H9 (cell line): ENCODE measurements around the gene PLBD1. TPM values are rescaled to one million over a fixed set of nuclear protein-coding genes. Genes with fewer than 3 reads are reported as not detected.

Experiments used
- DNase-seq: peaks from one replicate; pipeline ENCODE4 v3.0.0-alpha.2; 2017
- H2AFZ ChIP-seq: one replicate; pipeline ENCODE4 v1.6.1; 2013; ENCODE audit warnings: mild to moderate bottlenecking, low read length, control low read depth, moderate library complexity
- H2AK5ac ChIP-seq: 2 replicates; pipeline ENCODE4 v1.6.1; 2013; ENCODE audit warnings: low read length, control low read depth, mixed read lengths; ENCODE audit not compliant: insufficient read length
- H2BK120ac ChIP-seq: one replicate; pipeline ENCODE4 v1.6.1; 2013; ENCODE audit warnings: low read depth, mild to moderate bottlenecking, low read length, control low read depth, inconsistent platforms; ENCODE audit not compliant: poor library complexity, severe bottlenecking
- H2BK12ac ChIP-seq: 2 replicates; pipeline ENCODE4 v1.6.1; 2013; ENCODE audit warnings: low read length, control low read depth, mixed read lengths, low read depth; ENCODE audit not compliant: insufficient read length
- H2BK15ac ChIP-seq: 2 replicates; pipeline ENCODE4 v1.6.1; 2013; ENCODE audit warnings: low read depth, low read length, control low read depth
- H2BK20ac ChIP-seq: one replicate; pipeline ENCODE4 v1.6.1; 2013; ENCODE audit warnings: low read depth, mild to moderate bottlenecking, low read length, control low read depth, inconsistent platforms; ENCODE audit not compliant: poor library complexity, severe bottlenecking
- H2BK5ac ChIP-seq: 2 replicates; pipeline ENCODE4 v1.6.1; 2013; ENCODE audit warnings: low read length, control low read depth, mixed read lengths; ENCODE audit not compliant: insufficient read length
- H3K14ac ChIP-seq: 2 replicates; pipeline ENCODE4 v1.6.1; 2013; ENCODE audit warnings: low read length, control low read depth; ENCODE audit not compliant: insufficient read depth
- H3K18ac ChIP-seq: 2 replicates; pipeline ENCODE4 v1.6.1; 2013; ENCODE audit warnings: low read depth, mild to moderate bottlenecking, mixed read lengths, low read length, control low read depth; ENCODE audit not compliant: insufficient read length
- H3K23ac ChIP-seq: 2 replicates; pipeline ENCODE4 v1.6.1; 2013; ENCODE audit warnings: low read length, control low read depth, mixed read lengths, low read depth; ENCODE audit not compliant: insufficient read length
- H3K23me2 ChIP-seq: 2 replicates; pipeline ENCODE4 v1.6.1; 2013; ENCODE audit warnings: low read depth, mild to moderate bottlenecking, mixed read lengths, low read length, control low read depth; ENCODE audit not compliant: insufficient read length, poor library complexity, severe bottlenecking
- H3K27ac ChIP-seq: 2 replicates; pipeline ENCODE4 v1.5.1; 2013; ENCODE audit warnings: low read length, control low read depth, mixed read lengths, low read depth; ENCODE audit not compliant: insufficient read length
- H3K27me3 ChIP-seq: 2 replicates; pipeline ENCODE4 v1.6.1; 2013; ENCODE audit warnings: low read length, control low read depth, inconsistent platforms; ENCODE audit not compliant: insufficient read depth
- H3K4ac ChIP-seq: 2 replicates; pipeline ENCODE4 v1.6.1; 2013; ENCODE audit warnings: low read depth, mild to moderate bottlenecking, control low read depth, inconsistent platforms, low read length, moderate library complexity
- H3K4me1 ChIP-seq: 2 replicates; pipeline ENCODE4 v1.6.1; 2013; ENCODE audit warnings: low read length, control low read depth, inconsistent platforms; ENCODE audit not compliant: insufficient read depth
- H3K4me2 ChIP-seq: 2 replicates; pipeline ENCODE4 v1.6.1; 2013; ENCODE audit warnings: low read length, control low read depth, mixed read lengths; ENCODE audit not compliant: insufficient read length, insufficient read depth
- H3K56ac ChIP-seq: 2 replicates; pipeline ENCODE4 v1.6.1; 2013; ENCODE audit warnings: low read depth, mild to moderate bottlenecking, mixed read lengths, low read length, control low read depth; ENCODE audit not compliant: insufficient read length
- H3K79me1 ChIP-seq: 2 replicates; pipeline ENCODE4 v1.6.1; 2013; ENCODE audit warnings: low read depth, mild to moderate bottlenecking, moderate library complexity, low read length, control low read depth, inconsistent platforms; ENCODE audit not compliant: insufficient read depth, poor library complexity, severe bottlenecking
- H3K79me2 ChIP-seq: 2 replicates; pipeline ENCODE4 v1.6.1; 2013; ENCODE audit warnings: low read length, control low read depth, inconsistent platforms; ENCODE audit not compliant: insufficient read depth
- H3K9ac ChIP-seq: 2 replicates; pipeline ENCODE4 v1.6.1; 2013; ENCODE audit warnings: low read length, control low read depth, mixed read lengths; ENCODE audit not compliant: insufficient read length; ENCODE audit errors: extremely low read depth
- H3K9me3 ChIP-seq: one replicate; pipeline ENCODE4 v1.6.1; 2013; ENCODE audit warnings: low read depth, low read length, inconsistent platforms; ENCODE audit not compliant: control insufficient read depth
- H3T11ph ChIP-seq: one replicate; pipeline ENCODE4 v1.6.1; 2013; ENCODE audit warnings: mild to moderate bottlenecking, low read length, control low read depth, inconsistent platforms
- H4K20me1 ChIP-seq: one replicate; pipeline ENCODE4 v1.6.1; 2013; ENCODE audit not compliant: control insufficient read depth, insufficient read length, insufficient read depth
- H4K5ac ChIP-seq: 2 replicates; pipeline ENCODE4 v1.6.1; 2013; ENCODE audit warnings: low read depth, mild to moderate bottlenecking, mixed read lengths, low read length, control low read depth; ENCODE audit not compliant: insufficient read length
- H4K8ac ChIP-seq: replicated peaks from 2 replicates; pipeline ENCODE4 v1.6.1; 2013; ENCODE audit warnings: low read length, control low read depth, mixed read lengths, low read depth; ENCODE audit not compliant: insufficient read length
- H4K91ac ChIP-seq: 2 replicates; pipeline ENCODE4 v1.6.1; 2013; ENCODE audit warnings: low read depth, mild to moderate bottlenecking, moderate library complexity, mixed read lengths, low read length, control low read depth; ENCODE audit not compliant: insufficient read length
- H3K27ac Mint-ChIP-seq, 3 experiments: 2 replicates in 2 of 3; 3 replicates in 1 of 3; pipeline ENCODE4 v1.8.0; 2020 to 2021; ENCODE audit warnings: mixed read lengths in 3 of 3, mild to moderate bottlenecking in 1 of 3, moderate library complexity in 1 of 3
- H3K27me3 Mint-ChIP-seq: 2 replicates; pipeline ENCODE4 v1.8.0; 2021; ENCODE audit warnings: low read depth, mild to moderate bottlenecking, moderate library complexity, mixed read lengths
- H3K36me3 Mint-ChIP-seq, 3 experiments: 2 replicates in 2 of 3; 3 replicates in 1 of 3; pipeline ENCODE4 v1.8.0; 2020 to 2021; ENCODE audit warnings: low read depth in 3 of 3, mixed read lengths in 3 of 3; ENCODE audit not compliant: insufficient read depth in 1 of 3
- H3K4me1 Mint-ChIP-seq, 2 experiments: 2 replicates each; pipeline ENCODE4 v1.8.0; 2020; ENCODE audit warnings: mixed read lengths in 2 of 2
- H3K4me3 Mint-ChIP-seq, 2 experiments: 2 replicates in 1 of 2; 3 replicates in 1 of 2; pipeline ENCODE4 v1.8.0; 2020 to 2021; ENCODE audit warnings: mild to moderate bottlenecking in 2 of 2, mixed read lengths in 2 of 2, moderate library complexity in 1 of 2
- H3K9me3 Mint-ChIP-seq, 2 experiments: 2 replicates in 1 of 2; 3 replicates in 1 of 2; pipeline ENCODE4 v1.8.0; 2020; ENCODE audit warnings: mild to moderate bottlenecking in 2 of 2, mixed read lengths in 2 of 2, moderate library complexity in 1 of 2
- WGBS: extraction: QIAGEN DNeasy Blood & Tissue Kit; methylation state at CpG from one replicate; pipeline ENCODE4 v1.1.7; 2013; ENCODE audit warnings: missing lambda C conversion rate, low lambda C conversion rate, mixed read lengths; ENCODE audit not compliant: insufficient read length; ENCODE audit errors: extremely low coverage; 5-methylcytosine and 5-hydroxymethylcytosine counted together
- total RNA-seq: library from RNA; stranded (reverse); gene quantifications from 2 replicates; pipeline ENCODE4 v1.2.1, GENCODE V29; 2021
- TF ChIP-seq, protein P1 (sequence below): fragments of 200-600 bp; sonication (generic); conservative IDR thresholded peaks from 3 replicates; pipeline ENCODE4 v1.8.0; 2021; ENCODE audit warnings: antibody characterized with exemption, mild to moderate bottlenecking

Gene PLBD1
- total RNA-seq, 1 experiment from 2014 or later, result 15.5 TPM

DNA sequence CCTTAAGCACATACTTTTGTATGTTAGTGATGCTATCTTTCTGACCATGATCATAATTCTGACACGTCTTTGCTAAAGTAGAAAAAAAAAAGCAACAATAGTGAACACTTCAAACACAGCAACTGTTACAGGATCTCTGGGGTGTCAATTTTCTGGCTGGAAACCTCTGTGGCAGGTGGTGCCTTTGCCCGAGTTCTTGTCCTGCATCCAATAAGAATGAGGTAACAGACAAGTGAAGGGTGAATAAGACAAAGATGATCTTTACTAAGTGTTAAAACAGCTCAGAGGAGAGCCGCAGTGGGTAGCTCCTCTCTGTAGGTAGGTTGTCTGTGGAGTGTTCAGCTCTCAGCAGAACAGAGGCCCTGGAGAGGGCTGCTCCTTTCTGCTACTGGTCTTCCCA, 20.9 kb upstream of the PLBD1 start:
- H3K4me1 ChIP-seq, result no peaks in the 10 kb centered on the region
- no peak overlapping the region for H3K14ac ChIP-seq
- no peak overlapping the region for H4K8ac ChIP-seq

More for the DNA sequence above, 20.9 kb upstream of the PLBD1 start:
- Histone ChIP-seq H2BK5ac (no peak overlapping the region), H3K23me2 (no peaks in the 10 kb centered on the region), H2AK5ac (no peak overlapping the region), H4K5ac (no peak overlapping the region), H2BK15ac (no peak overlapping the region), H2BK12ac (no peak overlapping the region), H2BK20ac (no peak overlapping the region), H3K9me3 (no peaks in the 10 kb centered on the region), H2BK120ac (no peak overlapping the region), H3K79me1 (no peaks in the 10 kb centered on the region), H3K4me2 (no peak overlapping the region), H3K4ac (no peak overlapping the region), H4K20me1 (no peaks in the 10 kb centered on the region), H3K18ac (no peak overlapping the region), H3K27ac (no peak overlapping the region), H3K56ac (no peak overlapping the region), H3K79me2 (no peaks in the 10 kb centered on the region), H3K27me3 (no peaks in the 10 kb centered on the region), H4K91ac (no peak overlapping the region), H3K23ac (no peak overlapping the region), H3T11ph (no peak overlapping the region), H2AFZ (no peak overlapping the region), H3K9ac (no peak overlapping the region)
- Mint-ChIP-seq H3K9me3 (no peaks in the 10 kb centered on the region; a peak in 1 of 5 replicates), H3K4me3 (no peak overlapping the region), H3K4me1 (no peaks in the 10 kb centered on the region), H3K27me3 (no peaks in the 10 kb centered on the region), H3K36me3 (no peaks in the 10 kb centered on the region), H3K27ac (no peak overlapping the region)
- TF ChIP-seq, protein P1, sequence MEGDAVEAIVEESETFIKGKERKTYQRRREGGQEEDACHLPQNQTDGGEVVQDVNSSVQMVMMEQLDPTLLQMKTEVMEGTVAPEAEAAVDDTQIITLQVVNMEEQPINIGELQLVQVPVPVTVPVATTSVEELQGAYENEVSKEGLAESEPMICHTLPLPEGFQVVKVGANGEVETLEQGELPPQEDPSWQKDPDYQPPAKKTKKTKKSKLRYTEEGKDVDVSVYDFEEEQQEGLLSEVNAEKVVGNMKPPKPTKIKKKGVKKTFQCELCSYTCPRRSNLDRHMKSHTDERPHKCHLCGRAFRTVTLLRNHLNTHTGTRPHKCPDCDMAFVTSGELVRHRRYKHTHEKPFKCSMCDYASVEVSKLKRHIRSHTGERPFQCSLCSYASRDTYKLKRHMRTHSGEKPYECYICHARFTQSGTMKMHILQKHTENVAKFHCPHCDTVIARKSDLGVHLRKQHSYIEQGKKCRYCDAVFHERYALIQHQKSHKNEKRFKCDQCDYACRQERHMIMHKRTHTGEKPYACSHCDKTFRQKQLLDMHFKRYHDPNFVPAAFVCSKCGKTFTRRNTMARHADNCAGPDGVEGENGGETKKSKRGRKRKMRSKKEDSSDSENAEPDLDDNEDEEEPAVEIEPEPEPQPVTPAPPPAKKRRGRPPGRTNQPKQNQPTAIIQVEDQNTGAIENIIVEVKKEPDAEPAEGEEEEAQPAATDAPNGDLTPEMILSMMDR, result no peak
- no CpG with 5 or more reads among the region's 3 CpGs for WGBS
- no peak for DNase-seq
